PC-9 (cell line): Measurements from ENCODE around the gene RAB11FIP5. TPM values are rescaled to one million over a fixed set of nuclear protein-coding genes. Genes with fewer than 3 reads are reported as not detected.

Experiments
- BruUV-seq: library from RNA; stranded (reverse); fragments of 400-500 nt; replicated peaks from 2 replicates; lab custom pipeline; 2021; lab: Mats Ljungman, UMichigan
- CTCF ChIA-PET: fragments of 300-600 bp; sonication (Branson Sonifier 250); formaldehyde crosslinking; loops from one replicate; lab custom pipeline; 2022; ENCODE audit warnings: antibody characterized with exemption; lab: Charles Lee
- POLR2A ChIA-PET: fragments of 300-600 bp; sonication (Branson Sonifier 250); formaldehyde crosslinking; loops from one replicate; lab custom pipeline; 2022; ENCODE audit warnings: antibody characterized with exemption; ENCODE audit not compliant: unreplicated experiment; lab: Charles Lee
- DNase-seq, 2 experiments: peaks; one replicate each; pipeline versions ENCODE4 v3.0.0 to v3.0.0-alpha.2; 2015 to 2022; ENCODE audit warnings: mixed read lengths in 1 of 2
- H2AFZ ChIP-seq: fragments of 200-600 bp; sonication (generic); 2 replicates; pipeline ENCODE4 v1.8.1; 2017; ENCODE audit warnings: antibody characterized with exemption
- H3F3A ChIP-seq: fragments of 200-600 bp; sonication (generic); 2 replicates; pipeline ENCODE4 v1.8.1; 2017; ENCODE audit warnings: antibody characterized with exemption, mild to moderate bottlenecking, low read depth; ENCODE audit not compliant: insufficient read depth
- H3K27ac ChIP-seq: fragments of 200-600 bp; sonication (generic); 2 replicates; pipeline ENCODE4 v1.6.1; 2016; ENCODE audit warnings: mixed run types
- H3K27me3 ChIP-seq: fragments of 200-600 bp; sonication (generic); 2 replicates; pipeline ENCODE4 v1.6.1; 2016; ENCODE audit warnings: low read depth, mixed run types; ENCODE audit not compliant: insufficient read depth
- H3K36me3 ChIP-seq: fragments of 200-600 bp; sonication (generic); 2 replicates; pipeline ENCODE4 v1.6.1; 2016; ENCODE audit warnings: low read depth, mixed run types
- H3K4me1 ChIP-seq: fragments of 200-600 bp; sonication (generic); replicated peaks from 2 replicates; pipeline ENCODE4 v1.6.1; 2016; ENCODE audit warnings: mixed run types; ENCODE audit not compliant: insufficient read depth
- H3K4me2 ChIP-seq: fragments of 200-600 bp; sonication (generic); 2 replicates; pipeline ENCODE4 v1.6.1; 2017; ENCODE audit warnings: mixed run types
- H3K4me3 ChIP-seq: fragments of 200-600 bp; sonication (generic); 2 replicates; pipeline ENCODE4 v1.6.1; 2016; ENCODE audit warnings: mixed run types
- H3K79me2 ChIP-seq: fragments of 200-600 bp; sonication (generic); 2 replicates; pipeline ENCODE4 v1.6.1; 2017; ENCODE audit warnings: low read depth, mixed run types
- H3K9me2 ChIP-seq: fragments of 200-600 bp; sonication (generic); 2 replicates; pipeline ENCODE4 v1.8.1; 2017; ENCODE audit warnings: mild to moderate bottlenecking; ENCODE audit not compliant: insufficient read depth
- H3K9me3 ChIP-seq: fragments of 200-600 bp; sonication (generic); 2 replicates; pipeline ENCODE4 v1.8.1; 2016; ENCODE audit warnings: low read depth; ENCODE audit not compliant: insufficient read depth
- H4K20me1 ChIP-seq: fragments of 200-600 bp; sonication (generic); 2 replicates; pipeline ENCODE4 v1.8.1; 2017; ENCODE audit not compliant: insufficient read depth
- CTCF ChIP-seq: fragments of 200-600 bp; sonication (generic); conservative IDR thresholded peaks from 2 replicates; pipeline ENCODE4 v1.6.1; 2017; ENCODE audit warnings: mixed run types, antibody characterized with exemption, mild to moderate bottlenecking, moderate library complexity
- EZH2 ChIP-seq: fragments of 200-600 bp; sonication (generic); IDR thresholded peaks from 2 replicates; pipeline ENCODE4 v1.8.0; 2017; ENCODE audit warnings: antibody characterized with exemption, low read depth
- intact Hi-C: fragments of 100-400 bp; cut with micrococcal nuclease; formaldehyde crosslinking; loops from one replicate; pipeline ENCODE4 v1.10.0; 2022; ENCODE audit not compliant: unreplicated experiment
- total RNA-seq: library from RNA; stranded (reverse); gene quantifications from 2 replicates; pipeline ENCODE4 v1.2.3, GENCODE V29; 2021

Gene RAB11FIP5
- total RNA-seq, 1 experiment from 2014 or later = 25.0 TPM

- ChIA-PET POLR2A (interaction anchor here (0.7 kb wide), 1 partner anchor 88 kb away, joined by 3 read pairs; no protein-coding TSS in a partner anchor), CTCF (interaction anchor here (0.6 to 1.2 kb wide), 3 partner anchors 19 to 123 kb away, joined by 3 to 5 read pairs (median 4); no protein-coding TSS in a partner anchor)
- Histone ChIP-seq H3F3A (no peaks in the 10 kb centered on the region; the same call in 1 of the 2 replicates), H3K9me3 (no peaks in the 10 kb centered on the region), H3K4me3 (no peak overlapping the region), H3K79me2 (peaks cover 14% of the 10 kb centered on the region; the same call in 1 of the 2 replicates), H3K27me3 (no peaks in the 10 kb centered on the region), H4K20me1 (peaks cover 33% of the 10 kb centered on the region), H3K36me3 (no peaks in the 10 kb centered on the region), H3K4me2 (no peak overlapping the region), H3K9me2 (no peaks in the 10 kb centered on the region), H3K27ac (peak overlapping the region; percentile 10; the same call in 1 of the 2 replicates), H3K4me1 (peaks cover 7% of the 10 kb centered on the region), H2AFZ (no peak overlapping the region)
- intact Hi-C loops = loop anchor here (5.0 kb wide), 1 partner anchor 88 kb away; no protein-coding TSS in a partner anchor
- peak; percentile 75 to 83 for DNase-seq
- no peak for TF ChIP-seq EZH2
- TF ChIP-seq CTCF = no peak
- BruUV-seq = no TSS peak
Observed at GRCh38 chr2:73089270-73090030, 23.3 kb downstream of the RAB11FIP5 start.

GRCh38 chr2:73088703-73089102, 24.0 kb downstream of the RAB11FIP5 start:
- no peak overlapping the region for H3K4me2 ChIP-seq
- H3K27ac ChIP-seq = no peak overlapping the region

More at GRCh38 chr2:73088703-73089102, 24.0 kb downstream of the RAB11FIP5 start:
- intact Hi-C loops = loop anchor here (5.0 kb wide), 1 partner anchor 89 kb away; no protein-coding TSS in a partner anchor
- H3F3A ChIP-seq = no peaks in the 10 kb centered on the region; the same call in 1 of the 2 replicates
- peaks cover 33% of the 10 kb centered on the region for H4K20me1 ChIP-seq
- no peaks in the 10 kb centered on the region for H3K9me2 ChIP-seq
- ChIA-PET POLR2A (no interaction called here), CTCF (interaction anchor here (1.2 kb wide), 1 partner anchor 124 kb away, joined by 4 read pairs; no protein-coding TSS in a partner anchor)
- no TSS peak for BruUV-seq
- DNase-seq = no peak
- no peaks in the 10 kb centered on the region for H3K27me3 ChIP-seq
- H2AFZ ChIP-seq = no peak overlapping the region
- peaks cover 7% of the 10 kb centered on the region for H3K4me1 ChIP-seq
- H3K9me3 ChIP-seq = no peaks in the 10 kb centered on the region
- H3K79me2 ChIP-seq = peaks cover 17% of the 10 kb centered on the region; the same call in 1 of the 2 replicates
- no peak overlapping the region for H3K4me3 ChIP-seq
- TF ChIP-seq EZH2 = no peak
- TF ChIP-seq CTCF = no peak
- no peaks in the 10 kb centered on the region for H3K36me3 ChIP-seq
